Measurements from ENCODE around the gene CYGB. TPM values are rescaled to one million over a fixed set of nuclear protein-coding genes. Genes with fewer than 3 reads are reported as not detected.
"Not testable (repeated sequence)": the region's sequence is repeated elsewhere in the genome, so short reads cannot be mapped to it uniquely, and the experiment has no call there.

CYGB gene
- total RNA-seq, 5 donors from 2014 or later (not counting 1 experiment from before 2014, with no cell fraction given), result 0.20 to 0.76 (median 0.65) TPM

DNA sequence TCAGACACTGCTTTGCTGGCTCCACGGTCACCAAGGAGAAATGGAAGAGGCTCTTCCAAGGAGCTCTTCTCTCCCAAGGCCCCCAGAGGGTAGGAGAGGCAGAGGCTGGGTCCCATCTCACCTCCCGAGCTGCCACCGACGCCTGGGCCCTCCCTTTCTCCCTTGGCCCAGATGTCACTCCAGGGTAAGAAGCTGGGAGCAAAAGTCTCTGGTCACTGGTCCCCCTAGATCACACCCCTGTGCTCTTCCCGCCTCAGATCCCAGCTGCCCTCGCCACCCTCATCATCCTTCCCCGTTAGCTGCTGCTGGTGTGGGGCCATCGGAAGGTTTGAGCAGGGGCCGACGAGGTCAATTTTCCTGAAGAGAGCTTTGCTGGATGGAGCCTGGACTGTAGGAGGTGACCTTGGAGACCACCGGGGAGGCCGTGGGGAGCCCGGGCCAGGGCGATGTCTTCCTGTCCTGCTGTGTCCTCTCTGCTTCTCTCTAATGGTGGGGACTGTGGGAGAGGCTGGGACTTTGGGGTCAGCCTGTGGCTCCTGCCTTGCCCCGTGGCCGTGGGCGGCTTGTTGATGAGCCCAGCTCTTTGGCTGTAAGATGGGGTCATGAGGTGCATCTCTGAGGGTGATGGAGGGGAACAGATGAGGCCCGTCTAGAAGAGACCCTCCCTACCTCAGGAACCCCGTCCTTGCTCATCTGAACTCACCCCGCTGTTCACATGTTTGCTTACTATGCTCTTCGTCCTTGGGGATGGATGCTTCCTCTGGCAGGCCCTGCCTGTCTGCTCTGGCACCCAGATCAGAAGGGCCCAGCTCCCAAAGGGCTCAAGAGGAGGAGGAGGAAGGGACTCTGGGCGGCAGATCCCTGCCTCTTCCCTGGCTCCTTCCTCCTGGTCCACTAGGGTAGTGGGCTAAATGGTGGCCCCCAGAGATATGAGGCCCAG is 24.9 kb downstream of the CYGB start:
- Mint-ChIP-seq H3K9me3 (no peaks in the 10 kb centered on the region), H3K27me3 (no peaks in the 10 kb centered on the region), H3K4me1 (peaks cover 46 to 62% (median 60%) of the 10 kb centered on the region in 3 donors), H3K27ac (peak overlapping the region; percentile 99), H3K36me3 (no peaks in the 10 kb centered on the region), H3K4me3 (peak overlapping the region in 1 of 3 donors; percentile 17)
- DNase-seq (no peak), ATAC-seq (replicated peaks in 1 of 4) (no peak)
- no peaks in the 10 kb centered on the region for H3K36me3 ChIP-seq (ENCODE audit: control insufficient read depth in 2 of 2, extremely low read depth in 1 of 2, insufficient read depth in 1 of 2, low read length in 1 of 2)
- peaks cover 0 to 3% of the 10 kb centered on the region in 2 experiments for H3K27me3 ChIP-seq (replicated peaks in 1 of 2; ENCODE audit: control insufficient read depth in 2 of 2, extremely low read depth in 1 of 2, insufficient read depth in 2 of 2, low read length in 1 of 2)
- no peaks in the 10 kb centered on the region for H3K9me3 ChIP-seq
- CTCF ChIA-PET, result interaction anchor here (0.6 to 1.4 kb wide), 5 partner anchors 10 to 451 kb away, joined by 3 read pairs; no protein-coding TSS in a partner anchor
- POLR2A ChIA-PET, result interaction anchor here in 1 of 2 donors (0.8 kb wide), 1 partner anchor 11 kb away, joined by 9 read pairs; no protein-coding TSS in a partner anchor
- WGBS (ENCODE audit: insufficient coverage), result 89% methylated on average over 10 of the region's 22 CpGs
- H3K4me3 ChIP-seq (ENCODE audit: control insufficient read depth in 1 of 2, extremely low read depth in 1 of 2, low read length in 1 of 2), result no peak overlapping the region
- H3K27ac ChIP-seq (ENCODE audit: low read length), result peak overlapping the region; percentile 38
- H3K4me1 ChIP-seq (ENCODE audit: control insufficient read depth in 1 of 2, extremely low read depth in 1 of 2, insufficient read depth in 2 of 2, low read length in 2 of 2), result peaks cover 3 to 68% of the 10 kb centered on the region in 2 experiments

DNA sequence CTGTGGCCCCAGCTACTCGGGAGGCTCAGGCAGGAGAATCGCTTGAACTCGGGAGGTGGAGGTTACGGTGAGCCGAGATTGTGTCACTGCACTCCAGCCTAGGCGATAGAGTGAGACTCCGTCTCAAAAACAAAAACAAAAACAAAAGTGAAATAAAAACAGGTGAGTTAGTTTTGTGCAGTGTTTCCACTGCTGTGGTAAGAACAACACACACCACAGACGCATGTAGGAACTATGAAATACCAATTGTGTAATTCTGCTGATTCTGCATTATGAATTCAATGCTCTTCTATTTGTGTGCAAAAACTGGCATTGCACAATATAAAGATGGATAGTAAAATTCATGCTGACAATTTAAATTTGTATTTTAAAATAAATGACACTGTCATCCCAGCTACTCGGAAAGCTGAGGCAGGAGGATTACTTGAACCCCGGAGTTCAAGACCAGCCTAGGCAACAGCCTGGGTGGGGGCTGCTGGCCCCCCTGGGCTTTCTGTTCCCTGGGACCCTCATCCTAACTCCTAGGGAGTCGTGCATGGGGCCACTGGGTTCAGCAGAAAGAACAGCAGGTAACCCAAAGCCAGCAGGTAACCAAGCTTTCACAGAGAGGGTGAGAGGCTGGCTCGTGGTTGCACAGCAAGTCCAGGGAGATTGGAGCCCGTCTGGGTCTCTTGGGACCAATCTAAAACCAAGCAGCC is 25.7 kb downstream of the CYGB start:
- Histone ChIP-seq H3K4me1 (ENCODE audit: control insufficient read depth in 1 of 2, extremely low read depth in 1 of 2, insufficient read depth in 2 of 2, low read length in 2 of 2) (peaks cover 3 to 63% of the 10 kb centered on the region in 2 experiments), H3K4me3 (ENCODE audit: control insufficient read depth in 1 of 2, extremely low read depth in 1 of 2, low read length in 1 of 2) (no peak overlapping the region), H3K36me3 (ENCODE audit: control insufficient read depth in 2 of 2, extremely low read depth in 1 of 2, insufficient read depth in 1 of 2, low read length in 1 of 2) (no peaks in the 10 kb centered on the region), H3K27me3 (replicated peaks in 1 of 2; ENCODE audit: control insufficient read depth in 2 of 2, extremely low read depth in 1 of 2, insufficient read depth in 2 of 2, low read length in 1 of 2) (peaks cover 0 to 4% of the 10 kb centered on the region in 2 experiments), H3K9me3 (no peaks in the 10 kb centered on the region), H3K27ac (ENCODE audit: low read length) (no peak overlapping the region)
- Mint-ChIP-seq H3K9me3 (no peaks in the 10 kb centered on the region), H3K4me3 (peak overlapping the region in 1 of 3 donors; percentile 40), H3K27ac (peak overlapping the region; percentile 60 to 72), H3K27me3 (no peaks in the 10 kb centered on the region), H3K4me1 (peaks cover 46 to 61% (median 59%) of the 10 kb centered on the region in 3 donors), H3K36me3 (no peaks in the 10 kb centered on the region)
- peak in 1 of 35 experiments; percentile 37 for DNase-seq
- no peak for ATAC-seq (replicated peaks in 1 of 4)
- WGBS (ENCODE audit: insufficient coverage), result 81% methylated on average over 4 of the region's 13 CpGs
- CTCF ChIA-PET, result interaction anchor here (0.9 to 1.4 kb wide), 3 partner anchors 11 to 45 kb away, joined by 3 read pairs; no protein-coding TSS in a partner anchor
- POLR2A ChIA-PET, result no interaction called here

DNA sequence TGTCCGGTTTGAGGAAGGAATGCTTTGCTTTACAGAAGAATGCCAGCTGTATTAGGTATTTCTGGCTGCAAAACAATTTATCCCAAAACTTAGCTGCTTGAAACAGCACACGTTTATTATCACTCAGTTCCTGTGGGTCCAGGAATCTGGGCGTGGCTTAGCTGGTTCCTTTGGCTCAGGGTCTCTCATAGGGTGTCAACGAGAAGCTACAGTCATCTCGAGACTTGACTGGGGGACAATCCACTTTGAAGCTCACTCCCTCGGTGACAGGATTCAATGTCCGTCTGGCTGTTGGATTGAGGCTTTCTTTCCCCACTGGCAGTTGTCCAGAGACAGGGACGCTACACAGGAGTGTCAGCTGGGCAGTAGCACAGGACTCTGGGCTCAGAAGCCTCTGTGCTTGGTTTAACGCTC is 26.7 kb downstream of the CYGB start:
- Mint-ChIP-seq H3K36me3 (no peaks in the 10 kb centered on the region), H3K27me3 (no peaks in the 10 kb centered on the region), H3K27ac (peak overlapping the region; percentile 60 to 72), H3K4me1 (peaks cover 45 to 60% (median 59%) of the 10 kb centered on the region in 3 donors), H3K9me3 (no peaks in the 10 kb centered on the region), H3K4me3 (peak overlapping the region in 1 of 3 donors; percentile 40)
- ATAC-seq (replicated peaks in 1 of 4) (no peak), DNase-seq (no peak)
- POLR2A ChIA-PET, result no interaction called here
- no peak overlapping the region for H3K27ac ChIP-seq (ENCODE audit: low read length)
- no peaks in the 10 kb centered on the region for H3K36me3 ChIP-seq (ENCODE audit: control insufficient read depth in 2 of 2, extremely low read depth in 1 of 2, insufficient read depth in 1 of 2, low read length in 1 of 2)
- H3K27me3 ChIP-seq (replicated peaks in 1 of 2; ENCODE audit: control insufficient read depth in 2 of 2, extremely low read depth in 1 of 2, insufficient read depth in 2 of 2, low read length in 1 of 2), result peaks cover 0 to 12% of the 10 kb centered on the region in 2 experiments
- H3K4me3 ChIP-seq (ENCODE audit: control insufficient read depth in 1 of 2, extremely low read depth in 1 of 2, low read length in 1 of 2), result no peak overlapping the region
- H3K4me1 ChIP-seq (ENCODE audit: control insufficient read depth in 1 of 2, extremely low read depth in 1 of 2, insufficient read depth in 2 of 2, low read length in 2 of 2), result peaks cover 3 to 62% of the 10 kb centered on the region in 2 experiments
- CTCF ChIA-PET, result interaction anchor here (0.7 to 0.9 kb wide), 2 partner anchors 44 to 150 kb away, joined by 3 read pairs; no protein-coding TSS in a partner anchor
- H3K9me3 ChIP-seq, result no peaks in the 10 kb centered on the region
- WGBS (ENCODE audit: insufficient coverage), result 62% methylated on average over 7 of the region's 9 CpGs

DNA sequence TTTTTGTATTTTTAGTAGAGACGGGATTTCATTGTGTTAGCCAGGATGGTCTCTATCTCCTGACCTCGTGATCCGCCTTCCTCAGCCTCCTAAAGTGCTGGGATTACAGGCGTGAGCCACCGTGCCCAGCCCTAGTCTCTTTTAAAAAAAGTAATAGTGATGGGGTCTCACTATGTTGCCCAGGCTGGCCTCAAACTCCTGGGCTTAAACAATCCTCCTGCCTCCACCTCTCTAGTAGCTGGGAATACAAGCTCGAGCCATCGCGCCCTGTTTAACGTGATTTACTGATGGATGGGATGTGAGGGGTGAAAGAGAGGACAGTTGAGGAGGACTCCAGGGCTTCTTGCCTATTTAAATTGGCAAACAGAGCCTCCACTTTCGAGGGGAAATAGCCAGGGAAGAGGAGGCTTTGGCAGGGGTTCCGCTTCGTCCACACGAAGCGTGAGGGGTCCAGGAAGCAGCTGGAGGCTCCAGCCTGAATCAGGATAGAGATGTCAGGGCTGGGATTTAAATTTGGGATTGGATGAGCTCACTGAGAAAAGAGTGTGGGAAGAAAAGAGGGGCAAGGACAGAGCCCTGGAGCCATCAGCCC is 28.9 kb downstream of the CYGB start:
- DNase-seq; H3K36me3 Mint-ChIP-seq; H3K9me3 Mint-ChIP-seq; H3K27ac ChIP-seq (ENCODE audit: low read length); ATAC-seq (replicated peaks in 1 of 4); H3K9me3 ChIP-seq; H3K4me3 ChIP-seq (ENCODE audit: control insufficient read depth in 1 of 2, extremely low read depth in 1 of 2, low read length in 1 of 2); H3K4me3 Mint-ChIP-seq; H3K27me3 Mint-ChIP-seq; POLR2A ChIA-PET; H3K27ac Mint-ChIP-seq; H3K36me3 ChIP-seq (ENCODE audit: control insufficient read depth in 2 of 2, extremely low read depth in 1 of 2, insufficient read depth in 1 of 2, low read length in 1 of 2): not testable (repeated sequence)
- H3K4me1 Mint-ChIP-seq, result peaks cover 24 to 40% (median 40%) of the 10 kb centered on the region in 3 donors
- peaks cover 0 to 14% of the 10 kb centered on the region in 2 experiments for H3K27me3 ChIP-seq (replicated peaks in 1 of 2; ENCODE audit: control insufficient read depth in 2 of 2, extremely low read depth in 1 of 2, insufficient read depth in 2 of 2, low read length in 1 of 2)
- 85% methylated on average over 9 of the region's 14 CpGs for WGBS (ENCODE audit: insufficient coverage)
- H3K4me1 ChIP-seq (ENCODE audit: control insufficient read depth in 1 of 2, extremely low read depth in 1 of 2, insufficient read depth in 2 of 2, low read length in 2 of 2), result peaks cover 0 to 40% of the 10 kb centered on the region in 2 experiments
- CTCF ChIA-PET, result interaction anchor here (0.7 to 1.0 kb wide), 2 partner anchors 38 to 56 kb away, joined by 3 to 10 read pairs; partner anchors contain the start of gene UBE2O (in 1 of the 2)

DNA sequence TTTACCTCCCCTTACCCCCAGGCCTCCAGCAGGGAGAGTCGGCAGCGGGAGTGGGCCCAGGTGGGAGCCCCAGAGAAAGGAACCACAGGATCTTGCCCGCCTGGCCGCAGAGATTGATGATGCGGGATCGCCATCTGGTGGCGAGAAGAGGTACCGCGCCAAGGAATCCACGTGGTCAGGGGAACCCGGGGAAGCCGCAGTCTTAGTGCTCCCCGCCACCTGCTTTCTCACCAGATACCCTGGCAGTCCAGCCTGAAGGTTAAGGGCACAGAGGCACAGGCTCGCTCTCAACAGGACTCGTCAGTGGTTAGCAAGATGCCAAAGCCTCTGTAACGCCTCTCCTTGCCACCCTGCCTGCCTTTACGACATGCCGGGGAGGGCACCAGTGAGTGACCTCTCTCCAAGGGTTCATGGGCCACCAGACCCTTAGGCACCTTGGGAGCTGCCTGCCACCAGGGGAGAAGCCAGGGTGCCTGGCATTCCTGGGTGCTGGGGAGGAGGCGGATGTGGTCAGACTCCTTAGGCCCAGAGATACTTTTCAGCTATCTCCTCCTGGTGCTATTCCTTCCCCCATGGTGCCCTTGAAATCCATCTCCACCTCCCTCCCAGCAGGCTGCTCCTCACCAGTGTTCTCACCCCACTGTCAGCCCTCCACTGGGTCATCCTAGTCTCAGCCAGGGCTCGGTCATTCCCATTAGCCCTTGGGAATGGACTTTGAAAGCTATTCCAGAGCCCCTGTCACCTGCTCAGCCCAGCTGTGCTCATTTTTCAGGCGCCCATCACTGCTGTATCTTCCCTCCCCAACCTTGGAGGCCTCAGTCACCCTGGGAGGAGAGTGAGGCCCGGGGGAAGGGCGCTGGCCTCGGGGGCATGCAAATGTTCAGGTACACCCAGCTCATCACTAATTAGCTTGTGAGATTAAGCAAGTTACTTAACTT is 30.8 kb downstream of the CYGB start:
- peaks cover 16 to 35% (median 32%) of the 10 kb centered on the region in 3 donors for H3K4me1 Mint-ChIP-seq
- WGBS (ENCODE audit: insufficient coverage), result 20% methylated on average over 19 of the region's 24 CpGs

More for the DNA sequence above, 30.8 kb downstream of the CYGB start:
- Histone ChIP-seq H3K27me3 (replicated peaks in 1 of 2; ENCODE audit: control insufficient read depth in 2 of 2, extremely low read depth in 1 of 2, insufficient read depth in 2 of 2, low read length in 1 of 2) (peaks cover 0 to 14% of the 10 kb centered on the region in 2 experiments), H3K4me1 (ENCODE audit: control insufficient read depth in 1 of 2, extremely low read depth in 1 of 2, insufficient read depth in 2 of 2, low read length in 2 of 2) (peaks cover 0 to 28% of the 10 kb centered on the region in 2 experiments), H3K27ac (ENCODE audit: low read length) (no peak overlapping the region), H3K9me3 (no peaks in the 10 kb centered on the region), H3K4me3 (ENCODE audit: control insufficient read depth in 1 of 2, extremely low read depth in 1 of 2, low read length in 1 of 2) (no peak overlapping the region), H3K36me3 (ENCODE audit: control insufficient read depth in 2 of 2, extremely low read depth in 1 of 2, insufficient read depth in 1 of 2, low read length in 1 of 2) (no peaks in the 10 kb centered on the region)
- DNase-seq (peak; percentile 67 to 94 (median 84)), ATAC-seq (replicated peaks in 1 of 4) (peak; percentile 79 to 84 (median 82))
- Mint-ChIP-seq H3K9me3 (no peaks in the 10 kb centered on the region), H3K36me3 (no peaks in the 10 kb centered on the region), H3K27ac (no peak overlapping the region), H3K27me3 (no peaks in the 10 kb centered on the region), H3K4me3 (no peak overlapping the region)
- POLR2A ChIA-PET, result interaction anchor here in 1 of 2 donors (0.6 kb wide), 1 partner anchor 52 kb away, joined by 8 read pairs; no protein-coding TSS in a partner anchor
- CTCF ChIA-PET, result interaction anchor here (1.2 to 2.0 kb wide), 3 partner anchors 40 to 41 kb away, joined by 4 to 6 read pairs (median 5); partner anchors contain the start of gene AANAT (in 2 of the 2)
